HG03571 (cell line): ENCODE measurements around the gene TTLL8.
"Not testable (repeated sequence)": the region's sequence is repeated elsewhere in the genome, so short reads cannot be mapped to it uniquely, and the experiment has no call there.

Source experiments
- ATAC-seq: cut with Tn5 transposase; IDR thresholded peaks from one replicate; pipeline ENCODE4 v1.9.1; 2021; ENCODE audit not compliant: unreplicated experiment

Gene TTLL8

GRCh38 chr22:50058061-50058905 lies at the start of gene TTLL8:
Gene TTLL8, minus strand, starts transcription at chr22:50058298.
- no peak for ATAC-seq

- no peak for ATAC-seq
Observed at GRCh38 chr22:50107529-50107928, 49.4 kb upstream of the TTLL8 start.

GRCh38 chr22:50105208-50106100 lies 47.4 kb upstream of the TTLL8 start:
- ATAC-seq = no peak

GRCh38 chr22:50104141-50104544 lies 46.0 kb upstream of the TTLL8 start:
- ATAC-seq = no peak

GRCh38 chr22:50102946-50103345 lies 44.8 kb upstream of the TTLL8 start:
- ATAC-seq = no peak

- ATAC-seq = no peak
Observed at GRCh38 chr22:50101870-50102565, 43.9 kb upstream of the TTLL8 start.

- no peak for ATAC-seq
Observed at GRCh38 chr22:50098052-50098451, 40.0 kb upstream of the TTLL8 start.

GRCh38 chr22:50092342-50092741 lies 34.2 kb upstream of the TTLL8 start:
- no peak for ATAC-seq

GRCh38 chr22:50091092-50091768 lies 33.1 kb upstream of the TTLL8 start:
- ATAC-seq = no peak

- ATAC-seq = no peak
Observed at GRCh38 chr22:50090412-50090714, 32.3 kb upstream of the TTLL8 start.

- no peak for ATAC-seq
Observed at GRCh38 chr22:50089682-50090411, 31.7 kb upstream of the TTLL8 start, which contains the start of gene MOV10L1. Gene MOV10L1, plus strand, starts transcription at chr22:50090006. Its CDS starts 83 bp downstream, at chr22:50090089.

- no peak for ATAC-seq
Observed at GRCh38 chr22:50089231-50089630, 31.1 kb upstream of the TTLL8 start.

GRCh38 chr22:50088096-50088495 lies 30.0 kb upstream of the TTLL8 start:
- ATAC-seq = no peak

- ATAC-seq = no peak
Observed at GRCh38 chr22:50087646-50088045, 29.5 kb upstream of the TTLL8 start.

- not testable (repeated sequence) for ATAC-seq
Observed at GRCh38 chr22:50086975-50087374, 28.9 kb upstream of the TTLL8 start.

- ATAC-seq = no peak
Observed at GRCh38 chr22:50086526-50086925, 28.4 kb upstream of the TTLL8 start.

- ATAC-seq = no peak
Observed at GRCh38 chr22:50085211-50085972, 27.3 kb upstream of the TTLL8 start, which contains the start of gene MLC1. Gene MLC1, minus strand, starts transcription at chr22:50085426. Its CDS starts 524 bp downstream, at chr22:50084902.

- ATAC-seq = no peak
Observed at GRCh38 chr22:50084614-50085021, 26.5 kb upstream of the TTLL8 start.

GRCh38 chr22:50084080-50084477 lies 26.0 kb upstream of the TTLL8 start:
- no peak for ATAC-seq
